Erythroblast (primary cell): ENCODE data around the gene TRAPPC6A.

Source experiments
- GATA1 ChIP-seq: IDR thresholded peaks from 2 replicates; pipeline ENCODE4 v1.6.1; 2011; ENCODE audit warnings: low read depth, mild to moderate bottlenecking, control low read depth, low read length, moderate library complexity
- POLR2A ChIP-seq: IDR thresholded peaks from 2 replicates; pipeline ENCODE4 v1.6.1; 2011; ENCODE audit warnings: mild to moderate bottlenecking, low read length

GRCh38 chr19:45147835-45148676 lies 30.0 kb downstream of the TRAPPC6A start:
- TF ChIP-seq POLR2A (no peak), GATA1 (no peak)
